ENCODE data around the gene COQ10A.

GRCh38 chr12:56231184-56231582, 35.6 kb upstream of the COQ10A start:
- TF ChIP-seq IKZF1 (conservative IDR thresholded peaks at IDR 0.05) (no peak), IRF3 (IDR thresholded peaks at IDR 0.05) (no peak), USF2 (IDR thresholded peaks at IDR 0.05; ENCODE audit: borderline replicate concordance, low read depth, low read length) (no peak), CHD1 (IDR thresholded peaks at IDR 0.05; ENCODE audit: low read depth, low read length) (no peak), TAF1 (IDR thresholded peaks at IDR 0.05; ENCODE audit: borderline replicate concordance, low read depth, low read length) (no peak), EP300 (IDR thresholded peaks at IDR 0.05; ENCODE audit: borderline replicate concordance in 1 of 2, control insufficient read depth in 1 of 2, low read depth in 2 of 2, low read length in 2 of 2) (no peak), GABPA (IDR thresholded peaks at IDR 0.05; ENCODE audit: low read depth) (no peak)
